ENCODE results near the gene SLC6A19.

Gene SLC6A19

GRCh38 chr5:1167361-1167727 lies 34.1 kb upstream of the SLC6A19 start:
- DNase-seq, result no peak

- peak; percentile 97 for DNase-seq
These were observed 33.4 kb upstream of the SLC6A19 start for GRCh38 chr5:1167728-1168709.

GRCh38 chr5:1168796-1169195 lies 32.6 kb upstream of the SLC6A19 start:
- DNase-seq, result no peak

- DNase-seq, result no peak
These were observed 31.9 kb upstream of the SLC6A19 start for GRCh38 chr5:1169211-1170115.

GRCh38 chr5:1171340-1171941 lies 30.0 kb upstream of the SLC6A19 start:
- DNase-seq, result no peak

GRCh38 chr5:1172007-1172581 lies 29.3 kb upstream of the SLC6A19 start:
- no peak for DNase-seq

GRCh38 chr5:1172670-1173404 lies 28.6 kb upstream of the SLC6A19 start:
- DNase-seq, result no peak

- DNase-seq, result no peak
These were observed 27.8 kb upstream of the SLC6A19 start for GRCh38 chr5:1173485-1174070.

- DNase-seq, result peak; percentile 72
These were observed 27.1 kb upstream of the SLC6A19 start for GRCh38 chr5:1174122-1174936.

GRCh38 chr5:1175015-1175414 lies 26.4 kb upstream of the SLC6A19 start:
- DNase-seq, result no peak

GRCh38 chr5:1175801-1176472 lies 25.5 kb upstream of the SLC6A19 start:
- no peak for DNase-seq

- DNase-seq, result no peak
These were observed 24.7 kb upstream of the SLC6A19 start for GRCh38 chr5:1176473-1177391.

GRCh38 chr5:1177826-1178528 lies 23.4 kb upstream of the SLC6A19 start:
- DNase-seq, result no peak

GRCh38 chr5:1178529-1179382 lies 22.6 kb upstream of the SLC6A19 start:
- no peak for DNase-seq

- no peak for DNase-seq
These were observed 22.0 kb upstream of the SLC6A19 start for GRCh38 chr5:1179383-1179715.

- DNase-seq, result no peak
These were observed 21.3 kb upstream of the SLC6A19 start for GRCh38 chr5:1180096-1180495.

- DNase-seq, result no peak
These were observed 20.5 kb upstream of the SLC6A19 start for GRCh38 chr5:1180841-1181271.
